Heart right ventricle (tissue), 16 donors: ENCODE measurements around the gene SKA1. TPM values are rescaled to one million over a fixed set of nuclear protein-coding genes. Genes with fewer than 3 reads are reported as not detected.

ENCODE experiments used
- ATAC-seq, 8 donors: fragments of 200-7000 bp; cut with Tn5 transposase; one replicate each; pipeline ENCODE4 v1.9.1; 2020; ENCODE audit warnings: mild to moderate bottlenecking in 8 of 8, moderate library complexity in 8 of 8, moderate number of reproducible peaks in 1 of 8
- DNase-seq, 2 donors: peaks; one replicate each; pipeline ENCODE4 v3.0.0-alpha.2; 2020
- H3K27ac ChIP-seq, 10 donors: fragments of 200-600 bp; sonication (generic) in 2 of 10; one replicate each; pipeline versions ENCODE4 v1.5.0 to v1.8.0; 2020 to 2022; ENCODE audit warnings: mild to moderate bottlenecking in 3 of 10
- H3K27me3 ChIP-seq, 7 donors: fragments of 200-600 bp; one replicate each; pipeline ENCODE4 v1.8.0; 2021 to 2022; ENCODE audit warnings: mild to moderate bottlenecking in 2 of 7
- H3K36me3 ChIP-seq, 9 donors: fragments of 200-600 bp; sonication (generic) in 1 of 9; one replicate each; pipeline versions ENCODE4 v1.5.0 to v1.8.0; 2020 to 2022; ENCODE audit warnings: mild to moderate bottlenecking in 2 of 9
- H3K4me1 ChIP-seq, 9 donors: fragments of 200-600 bp; sonication (generic) in 1 of 9; one replicate each; pipeline versions ENCODE4 v1.5.0 to v1.8.0; 2020 to 2022; ENCODE audit warnings: mild to moderate bottlenecking in 4 of 9
- H3K4me3 ChIP-seq, 10 donors: fragments of 200-600 bp; sonication (generic) in 2 of 10; one replicate each; pipeline versions ENCODE4 v1.5.0 to v1.8.0; 2020 to 2022; ENCODE audit warnings: mild to moderate bottlenecking in 7 of 10, moderate library complexity in 2 of 10
- H3K9me3 ChIP-seq, 11 donors: fragments of 200-600 bp in 10 of 11; sonication (generic) in 2 of 11; one replicate each; pipeline versions ENCODE4 v1.5.0 to v1.8.0; 2013 to 2022; ENCODE audit warnings: mild to moderate bottlenecking in 2 of 11, control low read depth in 1 of 11, moderate library complexity in 1 of 11
- CTCF ChIP-seq, 9 donors: fragments of 200-600 bp; sonication (generic) in 2 of 9; IDR thresholded peaks; one replicate each; pipeline versions ENCODE4 v1.5.0 to v1.8.0; 2021 to 2022; ENCODE audit warnings: antibody characterized with exemption in 9 of 9, mild to moderate bottlenecking in 5 of 9, moderate library complexity in 1 of 9
- WGBS, 2 donors: extraction: QIAGEN DNeasy Blood & Tissue Kit; methylation state at CpG; one replicate each; pipeline ENCODE4 v1.1.7; 2013; ENCODE audit warnings: inconsistent platforms in 1 of 2; 5-methylcytosine and 5-hydroxymethylcytosine counted together
- intact Hi-C, 10 donors: fragments of 100-400 bp; cut with DNase I; formaldehyde crosslinking; loops; one replicate each; pipeline versions ENCODE4 v1.11.1 to v1.14.2; 2022
- polyA plus RNA-seq, 2 donors: library from polyadenylated mRNA; stranded (reverse); fragments of 200-250 nt; gene quantifications; one replicate each; pipeline ENCODE4 v1.2.3, GENCODE V29; 2013
- total RNA-seq, 10 donors: library from RNA; stranded (reverse); fragmentation: NEBNext Ultra II Directional in 3 of 10; extraction: Animal tissue kit (Norgen Biotek cat#: 25700) in 3 of 10; gene quantifications; one replicate each; pipeline versions ENCODE4 v1.2.1 to v1.2.4, GENCODE V29; 2021 to 2023
- donor health status: Arrhythmogenic right ventricular cardiomyopathy.
- donor health status: ischemic (EF 13 %, LVEDD 7.1; RV severe dilation, severe dysfunction).
- donor health status: healthy with polysubstance abuse.
- donor health status: DM: no; HTN: yes; CAD: no.
- donor health status: DM: no; HTN: no; CAD: no.
- donor health status: ischemic (EF 25% LVEDD 6.9; RV normal size, moderate dysfunction).
- donor health status: ischemic (EF 25% LVEDD 5.7; RV mildly dilated, moderate dysfunction).
- donor health status: healthy.
- donor health status: DM: yes; HTN: yes; CAD: no.
- donor health status: Ischemic cardiomyopathy.
- donor health status: ischemic (EF 35%, LVEDD 5.7; RV mildly dilated, moderate dysfunction).
- donor health status: nonischemic (EF 11% LVEDD 7.7; RV severe dilation, severe dysfunction).
- donor health status: DM: yes; HTN: yes; CAD: no.
- donor health status: PGD.
- donor health status: ischemic (EF 29% LVEDD 5.4; RV normal size, mild dysfunction).
- donor health status: nonischemic (EF 23%, LVEDD 6.1; RV moderate dilation, normal function).

SKA1 gene
- total and polyA plus RNA-seq, 12 donors: 0.12 to 1.9 (median 0.29) TPM

- H3K27ac ChIP-seq: no peak overlapping the region
- no peak overlapping the region for H3K4me3 ChIP-seq
- no peaks in the 10 kb centered on the region for H3K4me1 ChIP-seq
- DNase-seq (no peak), ATAC-seq (no peak)
- TF ChIP-seq CTCF (IDR thresholded peaks at IDR 0.05): no peak
- intact Hi-C loops: no loop called here
- peaks cover 0 to 15% (median 0%) of the 10 kb centered on the region in 11 donors for H3K9me3 ChIP-seq
- H3K36me3 ChIP-seq: no peaks in the 10 kb centered on the region
- no peaks in the 10 kb centered on the region for H3K27me3 ChIP-seq
- WGBS, 2 donors: 78 to 88% methylated on average over 7 of the region's 7 CpGs
These were observed 40.2 kb upstream of the SKA1 start for GRCh38 chr18:50334546-50335152.

GRCh38 chr18:50338122-50338521, 36.7 kb upstream of the SKA1 start:
- intact Hi-C loops: no loop called here
- no peak for TF ChIP-seq CTCF (IDR thresholded peaks at IDR 0.05)

GRCh38 chr18:50338715-50339114, 36.1 kb upstream of the SKA1 start:
- no peak for DNase-seq
- H3K27me3 ChIP-seq: peaks cover 0 to 5% (median 0%) of the 10 kb centered on the region in 7 donors
- H3K27ac ChIP-seq: no peak overlapping the region
- no peaks in the 10 kb centered on the region for H3K9me3 ChIP-seq
- ATAC-seq: no peak
- H3K4me3 ChIP-seq: no peak overlapping the region
- intact Hi-C loops: no loop called here
- TF ChIP-seq CTCF (IDR thresholded peaks at IDR 0.05): no peak
- H3K36me3 ChIP-seq: no peaks in the 10 kb centered on the region
- no peaks in the 10 kb centered on the region for H3K4me1 ChIP-seq
- 22% methylated on average over 2 of the region's 2 CpGs for WGBS, 2 donors

More at GRCh38 chr18:50338122-50338521, 36.7 kb upstream of the SKA1 start:
- WGBS, 2 donors: 57 to 61% methylated on average over 2 of the region's 2 CpGs
- no peak for ATAC-seq
- no peaks in the 10 kb centered on the region for H3K9me3 ChIP-seq
- no peak overlapping the region for H3K27ac ChIP-seq
- peaks cover 0 to 5% (median 0%) of the 10 kb centered on the region in 7 donors for H3K27me3 ChIP-seq
- H3K4me1 ChIP-seq: no peaks in the 10 kb centered on the region
- no peak for DNase-seq
- H3K4me3 ChIP-seq: no peak overlapping the region
- H3K36me3 ChIP-seq: no peaks in the 10 kb centered on the region

GRCh38 chr18:50340078-50340477, 34.8 kb upstream of the SKA1 start:
- Histone ChIP-seq H3K4me1 (no peaks in the 10 kb centered on the region), H3K9me3 (no peaks in the 10 kb centered on the region), H3K27me3 (peaks cover 0 to 5% (median 0%) of the 10 kb centered on the region in 7 donors), H3K4me3 (no peak overlapping the region), H3K36me3 (no peaks in the 10 kb centered on the region), H3K27ac (no peak overlapping the region)
- DNase-seq (no peak), ATAC-seq (no peak)
- no peak for TF ChIP-seq CTCF (IDR thresholded peaks at IDR 0.05)
- 81 to 86% methylated on average over 24 of the region's 24 CpGs for WGBS, 2 donors
- intact Hi-C loops: no loop called here
